Kidney tubule cell (primary cell): ENCODE results near the gene SCAMP4.

Experiments
- DNase-seq: peaks from one replicate; pipeline ENCODE4 v3.0.0-alpha.2; 2018; ENCODE audit warnings: low spot score

The SCAMP4 gene, protein sequence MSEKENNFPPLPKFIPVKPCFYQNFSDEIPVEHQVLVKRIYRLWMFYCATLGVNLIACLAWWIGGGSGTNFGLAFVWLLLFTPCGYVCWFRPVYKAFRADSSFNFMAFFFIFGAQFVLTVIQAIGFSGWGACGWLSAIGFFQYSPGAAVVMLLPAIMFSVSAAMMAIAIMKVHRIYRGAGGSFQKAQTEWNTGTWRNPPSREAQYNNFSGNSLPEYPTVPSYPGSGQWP

DNA sequence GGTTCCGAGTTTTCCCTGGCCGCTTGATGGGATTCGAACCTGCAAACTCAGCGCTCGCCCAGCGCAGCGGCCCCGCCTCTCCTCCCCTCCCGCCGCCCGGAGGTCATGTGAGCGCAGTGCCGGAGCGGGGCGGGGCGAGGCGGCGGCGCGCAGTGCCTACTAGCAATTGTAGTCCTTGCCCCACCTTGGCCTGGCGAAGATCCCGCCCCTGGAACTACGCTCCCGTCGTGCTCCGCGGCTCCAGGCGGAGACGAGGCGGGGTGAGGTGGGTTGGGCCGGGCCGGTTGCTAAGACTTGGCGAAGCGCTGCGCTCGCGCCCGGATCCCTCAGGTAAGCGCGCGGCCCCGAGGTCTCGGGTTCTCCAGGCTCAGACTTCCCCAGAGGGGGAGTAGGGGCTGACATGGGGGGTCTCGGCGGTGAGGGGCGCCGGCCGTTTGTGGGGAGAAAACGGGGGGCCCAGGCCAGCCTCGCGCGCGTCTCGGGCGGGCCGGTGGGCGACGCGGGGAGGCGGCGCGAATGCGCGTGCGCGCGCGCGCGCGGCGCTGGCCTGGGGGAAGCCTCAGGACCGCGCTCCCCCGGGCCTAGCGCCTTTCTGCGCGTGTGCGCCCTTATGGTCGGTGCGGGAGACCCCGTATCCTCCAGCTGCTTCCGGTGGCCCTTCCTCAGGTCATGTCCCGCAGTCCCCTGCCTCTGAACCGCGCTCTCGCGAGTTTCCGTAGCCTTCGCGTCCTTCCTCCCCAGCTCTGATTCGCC lies at the start of gene SCAMP4, which contains the start of gene ADAT3:
Gene SCAMP4, plus strand, starts transcription at position 290 of the 753 bp plus-strand sequence. CDS start 9,621 bp downstream, outside the sequence.
Gene ADAT3, plus strand, starts transcription at position 290 of the 753 bp plus-strand sequence. CDS start 6,649 bp downstream, outside the sequence.
- peak; percentile 99 for DNase-seq

DNA sequence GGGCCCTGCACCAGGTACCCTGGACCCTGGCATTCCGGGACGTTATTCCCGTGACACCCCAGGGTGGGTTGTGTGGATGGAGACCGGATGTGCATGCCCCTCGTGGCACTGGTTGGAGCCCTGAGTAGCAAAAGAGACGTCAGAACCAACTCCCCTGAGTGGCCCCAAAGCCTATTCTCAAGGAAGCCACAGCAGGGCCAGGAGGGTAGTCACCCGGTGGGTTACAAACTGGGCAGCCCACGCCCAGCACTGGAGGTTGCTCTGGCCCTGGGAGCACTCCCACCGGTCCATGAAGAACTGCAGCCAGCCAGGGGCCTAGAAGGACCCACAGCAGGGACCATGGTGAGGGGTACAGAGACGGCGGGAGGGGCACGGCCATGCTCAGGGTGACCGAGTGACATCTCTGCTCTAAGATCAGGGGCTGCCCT lies 49.4 kb upstream of the SCAMP4 start:
- no peak for DNase-seq

DNA sequence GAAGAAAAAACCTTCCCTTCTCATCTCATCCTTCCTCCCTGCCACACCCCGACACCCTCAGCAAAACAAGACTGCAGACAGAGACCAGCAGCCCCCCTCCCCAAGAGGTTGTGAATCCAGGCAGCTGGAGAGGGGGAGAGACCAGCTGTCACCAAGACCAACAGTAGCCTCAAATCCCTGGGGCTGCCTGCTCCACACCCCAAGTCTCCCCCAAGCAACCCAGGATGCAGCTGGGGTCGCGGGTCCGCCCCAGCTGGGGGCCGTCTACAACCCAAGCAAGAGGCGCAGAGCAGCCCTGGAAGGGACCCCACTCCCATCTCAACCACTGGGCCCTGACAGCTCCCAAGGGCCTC lies 48.9 kb upstream of the SCAMP4 start:
- no peak for DNase-seq

DNA sequence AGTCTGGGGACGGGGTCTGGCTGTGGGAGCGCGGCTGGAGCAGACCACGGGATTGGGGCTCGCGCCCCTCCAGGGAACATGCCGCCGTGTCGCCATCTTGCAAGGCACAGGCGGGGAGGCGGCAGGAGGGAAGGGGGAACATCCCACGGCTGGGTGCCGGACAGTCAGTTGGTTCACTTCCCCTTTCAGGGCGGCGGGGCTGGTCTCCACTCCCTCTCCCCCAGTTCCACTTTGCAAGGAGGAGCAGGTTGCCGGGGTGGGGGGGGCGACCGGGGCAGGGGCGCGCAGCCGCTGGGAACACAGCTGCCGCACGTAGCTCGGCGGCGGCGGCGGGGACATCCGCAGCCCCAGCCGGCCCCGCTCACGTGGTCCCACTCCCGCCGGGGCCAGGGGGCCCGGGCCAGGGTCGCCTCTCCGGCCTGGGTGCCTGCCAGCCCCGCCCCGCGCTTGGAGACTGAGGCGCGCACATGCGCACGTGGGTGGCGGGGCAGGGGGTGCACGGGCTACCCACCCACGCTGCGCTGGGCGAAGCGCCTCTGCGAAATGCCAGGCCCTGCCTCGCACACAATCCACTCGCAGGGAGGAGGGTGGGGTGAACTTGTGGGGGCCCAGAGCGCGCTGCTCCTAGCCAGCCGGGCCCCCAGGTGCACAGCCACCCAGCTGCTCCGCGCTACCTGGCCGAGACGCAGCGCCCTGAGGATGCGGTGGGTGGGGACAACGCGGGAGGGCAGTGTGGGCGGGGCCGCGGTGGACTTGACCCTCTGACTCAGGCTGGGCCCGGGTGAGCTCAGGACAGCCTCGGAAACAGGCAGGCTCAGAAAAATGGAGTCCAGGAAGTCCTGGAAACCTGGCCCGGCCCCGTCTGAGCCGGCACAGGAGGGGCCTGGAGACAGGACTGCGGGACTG lies 48.2 kb upstream of the SCAMP4 start:
- DNase-seq: peak; percentile 93

DNA sequence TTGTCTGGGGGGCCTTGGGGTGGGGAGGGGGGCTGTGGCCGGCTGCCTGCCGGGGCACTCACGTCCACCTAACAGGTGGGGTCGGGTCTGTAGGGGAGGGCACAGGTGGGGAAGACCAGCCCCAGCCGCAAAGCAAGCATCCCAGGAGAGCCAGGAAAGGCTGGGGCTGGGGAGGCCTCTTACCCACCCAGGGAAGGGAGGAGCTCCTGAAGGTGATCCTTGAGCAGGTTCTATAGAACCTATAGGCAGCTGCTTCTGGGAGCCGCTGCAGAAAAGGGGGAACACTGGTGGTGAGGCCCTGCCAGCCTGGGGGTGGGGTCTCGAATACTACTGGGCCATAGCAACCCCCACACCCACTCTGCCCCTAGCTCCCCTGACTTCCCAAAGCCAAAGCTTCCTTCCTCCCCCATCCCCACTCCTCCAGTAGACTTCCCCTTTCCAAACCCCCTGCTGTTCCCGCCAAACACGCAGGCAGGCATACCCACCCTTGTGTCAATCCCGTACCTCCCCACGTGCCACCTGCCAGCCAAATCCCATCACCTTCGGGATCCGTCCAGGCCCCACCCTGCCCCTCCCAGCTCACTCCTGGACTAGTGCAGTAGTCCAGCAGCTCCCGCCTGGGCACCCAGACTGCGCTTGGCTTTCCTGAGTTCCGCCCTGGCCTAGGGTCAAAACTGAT lies 47.4 kb upstream of the SCAMP4 start:
- DNase-seq: no peak

DNA sequence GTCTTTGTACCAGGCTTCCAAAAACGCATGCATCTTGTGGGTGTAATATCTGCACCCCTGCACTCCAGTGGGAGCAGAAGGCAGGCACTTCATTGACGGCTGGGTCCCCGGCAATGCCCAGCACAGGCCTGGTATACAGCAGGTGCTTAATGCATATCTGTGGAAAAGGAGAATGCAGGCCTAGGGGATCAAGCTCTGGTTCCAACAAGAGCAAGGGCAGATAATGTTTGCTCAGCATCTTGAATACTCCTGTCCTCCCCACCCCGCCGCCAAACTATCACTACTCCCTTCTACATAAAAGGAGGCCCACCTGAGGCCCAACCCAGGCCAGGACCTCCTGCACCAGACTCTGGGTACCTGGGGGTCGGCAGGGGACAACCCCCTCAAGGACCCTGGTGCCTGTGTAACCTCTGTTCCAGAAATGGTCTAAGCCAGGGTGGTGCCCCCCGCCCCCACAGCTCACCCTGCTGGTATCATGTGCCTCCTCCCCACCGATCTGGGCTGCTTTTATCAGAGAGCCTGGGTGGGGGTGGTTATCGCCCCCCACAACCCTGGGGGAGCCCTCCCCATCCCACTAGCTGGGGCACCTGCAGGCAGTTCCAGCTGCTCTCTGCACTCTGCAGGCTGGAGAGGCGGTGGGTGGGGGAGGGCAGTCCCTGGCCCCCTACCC lies 46.7 kb upstream of the SCAMP4 start:
- no peak for DNase-seq

DNA sequence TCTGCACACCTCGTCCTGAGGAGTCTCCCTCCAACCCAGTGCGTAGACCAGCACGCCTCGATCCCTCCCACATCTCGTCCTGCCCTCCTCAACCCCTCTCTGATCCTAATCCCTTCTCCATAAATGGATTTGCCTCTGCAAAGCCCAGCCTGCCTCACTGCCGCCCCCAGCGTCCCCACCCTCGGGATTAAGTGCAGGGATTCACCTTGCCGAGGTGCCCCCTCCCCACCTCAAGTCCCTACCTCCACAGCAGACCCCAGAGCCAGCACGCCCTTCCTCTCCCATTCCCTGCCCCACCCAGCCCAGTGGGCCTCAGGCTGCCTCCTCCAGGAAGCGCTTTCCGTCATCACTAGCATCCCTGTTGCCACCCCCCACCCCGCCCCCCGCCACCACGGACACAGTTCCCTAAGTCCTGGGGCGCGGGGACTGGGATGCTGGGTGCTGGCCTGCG lies 45.8 kb upstream of the SCAMP4 start:
- DNase-seq: no peak

DNA sequence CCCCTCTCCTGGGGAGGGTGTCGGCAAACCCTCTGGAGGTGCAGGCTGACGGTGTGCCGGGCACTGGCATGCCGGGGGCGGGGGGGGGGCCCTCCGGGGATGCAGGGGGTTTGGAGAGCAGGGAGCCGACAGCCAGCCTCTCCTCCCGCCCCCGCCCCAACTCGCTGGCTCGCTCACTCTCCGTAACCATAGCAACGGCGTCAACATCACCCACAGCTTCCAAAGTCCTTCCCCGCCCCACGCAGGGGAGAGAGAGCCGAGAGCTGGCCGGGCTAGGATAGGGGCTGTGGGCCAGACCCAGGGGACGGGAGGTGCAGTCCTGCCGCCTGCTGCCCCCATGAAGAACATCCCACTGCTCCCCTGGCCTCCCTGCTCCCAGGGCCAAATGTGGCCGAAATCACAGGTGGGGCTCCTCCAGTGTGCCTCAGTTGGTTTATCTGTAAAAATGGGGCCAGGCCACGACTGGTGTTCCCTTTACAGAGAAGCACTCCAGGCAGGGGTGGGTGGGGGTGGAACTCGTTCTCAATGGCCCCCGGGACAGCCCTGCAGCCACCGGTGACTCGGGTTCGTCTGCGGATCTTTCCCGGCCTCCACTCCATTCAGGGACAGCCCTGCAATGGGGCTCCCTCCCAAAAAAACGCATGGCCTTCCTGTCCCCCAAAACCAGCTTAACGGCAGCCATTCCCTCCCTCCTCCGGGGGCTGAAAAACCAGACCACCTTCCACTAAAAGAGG lies 45.0 kb upstream of the SCAMP4 start:
- peak; percentile 77 for DNase-seq

DNA sequence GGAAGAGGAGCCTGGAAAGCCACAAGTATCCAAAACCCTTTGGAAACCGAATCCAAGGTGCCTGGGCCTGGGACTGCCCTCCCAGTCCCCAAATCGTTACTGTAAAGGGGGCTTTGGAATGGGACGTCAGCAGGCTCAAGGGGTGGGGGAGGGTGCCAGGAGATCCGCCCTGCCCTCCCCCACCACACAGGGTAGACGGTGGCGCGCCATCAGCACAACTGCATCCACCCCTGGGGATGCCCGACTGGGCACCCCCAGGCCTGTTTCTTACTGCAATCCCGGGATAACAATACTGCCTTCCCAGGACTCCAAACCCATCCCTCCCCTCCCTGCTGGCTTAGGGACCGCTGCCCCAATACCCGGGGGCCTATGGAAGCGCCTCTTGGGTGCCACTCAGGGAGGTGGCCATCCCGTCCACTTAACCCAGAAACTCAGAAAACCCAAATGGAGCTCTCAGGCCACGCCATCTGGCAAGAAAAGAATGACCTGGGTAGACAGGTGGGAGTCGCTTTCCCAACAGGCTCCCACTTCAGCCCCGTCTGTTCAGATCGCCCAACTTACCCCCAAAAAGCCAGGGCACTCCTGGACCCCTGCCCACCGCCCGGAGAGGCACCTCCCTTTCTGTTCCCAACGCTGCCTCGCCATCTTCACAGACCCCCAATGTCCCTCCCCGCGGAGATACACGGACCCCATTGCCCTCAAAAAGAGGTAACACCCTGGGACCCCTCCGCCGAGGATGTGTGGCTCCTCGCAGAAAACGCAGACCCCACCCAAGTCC lies 44.2 kb upstream of the SCAMP4 start:
- no peak for DNase-seq

DNA sequence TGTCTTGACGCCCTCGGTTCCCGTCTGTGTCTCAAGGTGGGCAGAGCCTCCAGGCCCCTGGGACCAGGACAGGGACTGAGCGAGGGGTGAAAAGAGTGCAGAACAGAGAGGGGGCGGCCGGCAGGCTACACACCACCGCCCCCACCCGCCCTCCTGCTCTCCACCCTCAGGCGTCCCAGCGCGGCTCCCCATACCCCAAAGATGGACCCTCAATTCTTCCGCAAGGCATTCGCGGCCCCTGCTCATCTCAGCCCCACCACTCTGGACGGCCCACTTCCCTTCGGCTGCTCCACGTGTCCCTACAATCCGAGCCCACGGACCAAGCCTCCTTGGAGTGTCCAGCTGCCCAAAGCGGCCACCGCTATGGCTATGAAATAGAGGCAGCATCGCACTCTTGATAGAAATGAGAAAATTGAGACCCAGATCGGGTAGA lies 43.6 kb upstream of the SCAMP4 start:
- DNase-seq: no peak

DNA sequence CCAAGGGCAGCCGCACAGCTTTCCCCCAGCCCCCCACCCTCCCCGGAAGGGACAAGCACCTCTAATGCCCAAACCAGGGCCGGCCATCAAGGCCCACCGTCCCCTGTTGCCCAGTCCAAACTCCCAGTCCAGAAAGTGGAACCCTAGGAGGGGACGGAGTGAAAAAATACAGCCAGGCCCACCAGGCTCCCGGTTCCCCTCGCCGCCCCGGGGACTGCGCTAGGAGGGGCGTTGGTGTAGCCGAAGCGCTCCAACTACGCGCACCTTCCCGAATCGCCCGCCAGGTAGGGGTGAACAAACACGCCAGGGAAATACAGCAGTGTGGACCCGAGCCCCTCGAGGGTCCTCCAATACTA lies 43.2 kb upstream of the SCAMP4 start:
- no peak for DNase-seq

DNA sequence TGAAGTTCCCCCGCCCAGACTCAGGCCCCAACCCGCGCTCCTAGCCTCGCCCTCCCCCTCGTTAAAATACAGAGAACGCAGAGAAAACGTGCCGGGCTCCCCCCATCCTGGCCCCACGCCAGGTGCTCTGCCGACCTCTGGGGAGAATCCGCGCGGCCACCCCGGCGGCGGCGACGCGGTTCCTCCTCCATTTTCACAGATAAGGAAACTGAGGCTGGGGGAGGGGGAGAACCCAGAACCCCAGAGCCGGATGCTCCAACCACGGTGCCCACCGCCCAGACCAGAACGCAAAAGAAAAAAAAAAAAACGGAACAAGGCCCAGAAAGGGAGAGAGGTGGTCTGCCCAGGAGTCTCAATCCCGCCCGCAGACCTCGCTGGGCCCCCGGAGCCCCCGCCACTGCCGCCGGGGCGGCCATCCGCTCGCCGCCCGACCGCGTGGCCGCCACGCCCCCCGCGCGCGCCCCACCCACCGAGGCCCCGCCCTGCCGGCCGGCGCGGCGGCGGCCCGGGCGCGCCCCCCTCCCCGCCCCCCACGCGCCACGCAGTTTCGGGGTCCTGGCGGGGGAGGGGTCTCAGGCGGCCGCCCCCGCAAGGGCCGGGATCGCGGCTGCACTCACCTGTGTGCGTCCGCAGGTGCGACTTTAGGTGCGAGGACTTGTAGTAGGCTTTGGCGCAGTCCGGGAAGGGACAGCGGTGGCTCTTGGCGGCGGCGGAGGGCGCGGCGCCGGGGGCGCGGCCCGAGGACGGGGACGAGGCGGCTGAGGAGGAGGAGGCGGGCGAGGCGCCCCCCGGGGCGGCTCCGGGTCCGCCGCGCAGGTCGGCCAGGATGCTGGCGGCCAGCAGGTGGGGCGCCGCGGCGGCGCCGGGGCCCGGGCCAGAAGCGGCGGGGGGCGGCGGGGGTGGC lies 42.5 kb upstream of the SCAMP4 start:
- peak; percentile 53 for DNase-seq

DNA sequence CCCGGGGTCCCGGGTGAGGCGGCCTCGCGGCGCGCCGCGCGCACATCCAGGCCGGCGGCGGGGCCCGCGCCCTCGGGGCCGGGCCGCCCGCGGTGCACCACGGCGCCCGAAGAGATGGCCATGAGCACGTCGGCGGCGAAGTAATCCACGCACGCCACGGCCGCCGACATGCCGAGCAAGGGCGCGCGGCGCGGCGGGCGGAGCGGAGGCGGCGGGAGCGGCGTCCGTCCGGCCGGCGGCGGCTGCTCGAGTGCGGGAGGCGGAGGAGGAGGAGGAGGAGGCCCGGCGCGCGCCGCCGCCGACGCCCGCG lies 41.9 kb upstream of the SCAMP4 start, which contains the start of gene KLF16:
Gene KLF16, minus strand, starts transcription at position 252 of the 310 bp plus-strand sequence. Its CDS starts 82 bp downstream, at position 170.
- DNase-seq: no peak

DNA sequence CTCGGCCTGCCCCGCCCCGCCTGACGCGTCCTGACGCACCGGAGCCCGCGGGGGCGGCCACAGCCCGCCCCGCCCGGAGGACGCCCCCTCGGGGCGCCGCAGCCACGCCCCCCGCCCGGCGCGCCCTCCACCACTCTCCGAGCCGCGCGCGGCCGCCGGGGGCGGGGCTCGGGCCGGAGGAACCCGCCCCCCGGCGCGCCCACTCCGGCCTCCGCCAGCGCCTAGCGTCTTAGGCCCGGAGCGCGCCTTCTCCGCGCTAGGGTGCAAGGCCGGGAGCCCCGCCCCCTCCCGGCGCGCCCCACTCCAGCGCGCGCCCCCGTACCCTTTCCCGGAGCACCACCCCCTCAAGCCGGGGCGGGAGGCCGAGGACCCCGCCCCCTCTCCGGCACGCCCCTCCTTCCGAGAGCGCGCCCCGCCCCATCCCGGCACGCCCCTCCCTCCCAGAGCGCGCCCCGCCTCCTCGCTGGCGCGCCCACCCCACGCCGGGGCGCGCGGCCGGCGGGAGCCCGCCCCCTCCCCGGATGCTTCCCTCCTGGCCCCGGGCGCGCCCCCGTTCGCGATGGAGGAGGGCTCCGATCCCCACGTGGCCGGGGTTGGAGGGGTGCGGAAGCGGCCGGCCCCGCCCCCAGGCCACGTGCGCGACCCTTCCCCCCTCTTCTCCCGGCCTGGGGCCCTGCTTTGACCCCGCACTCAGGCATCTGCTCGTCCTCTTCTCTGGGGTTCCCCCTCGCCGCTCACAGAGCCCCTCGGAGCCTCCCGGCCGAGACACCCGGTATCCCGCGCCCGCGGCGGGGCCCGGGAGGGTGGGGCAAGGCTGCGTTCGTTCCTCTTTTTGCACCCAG lies 41.3 kb upstream of the SCAMP4 start:
- DNase-seq: peak; percentile 95

DNA sequence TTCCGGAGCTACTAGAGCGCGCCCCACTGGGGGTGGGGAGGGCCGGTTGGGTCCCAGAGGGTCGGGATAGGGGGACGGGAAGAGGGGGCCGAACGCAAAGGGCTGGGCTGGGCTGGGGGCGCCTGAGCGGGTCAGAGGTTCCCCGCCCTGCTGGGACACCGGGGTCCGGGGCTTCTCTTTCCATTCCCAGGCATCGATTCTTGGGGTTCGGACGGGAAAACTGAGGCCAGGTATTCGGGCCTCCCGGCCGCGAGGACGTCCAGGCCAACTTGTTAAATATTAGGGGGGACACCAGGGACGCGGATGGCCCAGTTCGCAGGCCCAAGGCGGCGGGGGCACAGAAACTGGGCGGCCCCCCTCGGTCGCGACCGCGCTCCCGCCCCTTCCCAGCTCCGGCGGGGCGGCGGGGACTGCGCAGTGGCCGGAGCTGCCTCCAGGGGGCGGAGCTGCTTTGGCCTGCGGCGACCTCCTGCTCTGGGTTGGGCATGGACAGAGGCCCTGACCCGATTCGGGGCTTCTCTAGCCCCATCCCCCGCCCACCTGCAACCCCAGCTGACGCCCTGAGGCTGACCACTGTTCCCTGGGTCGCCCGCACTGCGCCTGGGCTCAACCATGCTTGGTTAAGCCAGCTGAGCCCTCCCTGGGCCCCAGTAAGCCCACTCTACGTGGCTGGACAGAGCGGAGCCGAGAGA lies 40.6 kb upstream of the SCAMP4 start:
- DNase-seq: peak; percentile 73

DNA sequence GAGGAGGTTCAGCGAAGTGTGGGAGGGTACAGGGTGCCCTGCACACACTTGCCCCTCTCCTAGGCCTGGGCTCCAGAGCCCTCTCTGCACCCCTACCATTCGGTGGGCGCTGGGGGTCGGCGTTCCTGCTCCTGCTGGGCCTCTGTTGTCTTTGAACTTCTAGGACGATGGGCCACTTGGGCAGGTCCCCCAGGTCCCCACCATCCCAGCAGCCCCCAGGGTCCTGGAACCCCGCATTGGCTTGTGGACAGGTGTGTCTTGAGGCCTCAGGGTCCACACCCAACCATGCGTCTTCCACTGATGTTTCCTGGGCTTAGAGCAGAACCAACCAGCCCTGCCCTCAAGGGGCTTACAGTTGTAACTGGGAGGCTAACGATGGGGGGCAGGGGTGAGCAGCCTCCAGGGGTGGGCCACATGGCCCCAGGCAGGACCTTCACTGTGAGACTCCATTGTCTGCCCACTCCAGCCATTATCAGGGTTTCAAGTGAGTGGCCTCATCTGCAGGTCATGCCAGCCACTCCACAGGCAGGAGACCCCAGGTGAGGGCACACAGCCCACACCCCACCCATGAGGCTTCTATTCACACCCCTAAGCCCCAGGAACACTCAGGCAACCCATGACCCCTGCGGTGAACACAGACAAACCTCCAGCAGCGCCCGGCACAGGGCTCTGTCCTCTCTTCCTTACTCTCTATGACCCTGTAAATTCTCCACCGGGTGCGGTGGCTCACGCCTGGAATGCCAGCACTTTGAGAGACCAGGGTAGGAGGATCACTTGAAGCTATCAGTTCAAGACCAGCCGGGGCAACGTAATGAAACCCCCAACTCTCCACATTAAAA lies 39.8 kb upstream of the SCAMP4 start:
- DNase-seq: no peak
